Mucosa of descending colon (tissue), 3 donors: ENCODE measurements around the gene CTSC. TPM values are rescaled to one million over a fixed set of nuclear protein-coding genes. Genes with fewer than 3 reads are reported as not detected.
A peak's percentile ranks its signal among the peaks of the same experiment; 100 is the strongest.
"Not testable (repeated sequence)": the region's sequence is repeated elsewhere in the genome, so short reads cannot be mapped to it uniquely, and the experiment has no call there.

Source experiments
- ATAC-seq: fragments of 200-7000 bp; cut with Tn5 transposase; one replicate; pipeline ENCODE4 v1.9.1; 2020; ENCODE audit warnings: mild to moderate bottlenecking, moderate library complexity
- DNase-seq, 3 donors: peaks; one replicate each; pipeline ENCODE4 v3.0.0-alpha.2; 2020
- H3K36me3 ChIP-seq: fragments of 200-600 bp; one replicate; pipeline ENCODE4 v1.8.0; 2021; ENCODE audit warnings: low read depth, mild to moderate bottlenecking
- H3K4me1 ChIP-seq: fragments of 200-600 bp; one replicate; pipeline ENCODE4 v1.8.0; 2021; ENCODE audit warnings: low read depth, mild to moderate bottlenecking
- H3K4me3 ChIP-seq: fragments of 200-600 bp; one replicate; pipeline ENCODE4 v1.8.0; 2021; ENCODE audit warnings: mild to moderate bottlenecking
- H3K9me3 ChIP-seq: fragments of 200-600 bp; one replicate; pipeline ENCODE4 v1.8.0; 2021; ENCODE audit warnings: mild to moderate bottlenecking
- CTCF ChIP-seq: fragments of 200-600 bp; IDR thresholded peaks from one replicate; pipeline ENCODE4 v1.8.0; 2022; ENCODE audit warnings: antibody characterized with exemption, mild to moderate bottlenecking
- intact Hi-C, 2 donors: fragments of 100-400 bp; cut with DNase I in 1 of 2; cut with micrococcal nuclease in 1 of 2; formaldehyde crosslinking; loops; one replicate each; pipeline versions ENCODE4 v1.11.0 to v1.11.1; 2022; cut with DNase I, micrococcal nuclease
- total RNA-seq, 3 donors: library from RNA; stranded (reverse); fragmentation: NEBNext Ultra II Directional in 2 of 3; extraction: Animal tissue kit (Norgen Biotek cat#: 25700) in 2 of 3; gene quantifications; one replicate each; pipeline versions ENCODE4 v1.2.1 to v1.2.4, GENCODE V29; 2021 to 2023
- donor health status: DM: no; HTN: no; CAD: no; lungs with moderate emphysema.
- donor health status: DM: no; HTN: no; CAD: no.
- donor health status: DM: no; HTN: yes; CAD: no.

The CTSC gene
- total RNA-seq, 3 donors from 2014 or later, result 74.7 to 131 (median 82.3) TPM

DNA sequence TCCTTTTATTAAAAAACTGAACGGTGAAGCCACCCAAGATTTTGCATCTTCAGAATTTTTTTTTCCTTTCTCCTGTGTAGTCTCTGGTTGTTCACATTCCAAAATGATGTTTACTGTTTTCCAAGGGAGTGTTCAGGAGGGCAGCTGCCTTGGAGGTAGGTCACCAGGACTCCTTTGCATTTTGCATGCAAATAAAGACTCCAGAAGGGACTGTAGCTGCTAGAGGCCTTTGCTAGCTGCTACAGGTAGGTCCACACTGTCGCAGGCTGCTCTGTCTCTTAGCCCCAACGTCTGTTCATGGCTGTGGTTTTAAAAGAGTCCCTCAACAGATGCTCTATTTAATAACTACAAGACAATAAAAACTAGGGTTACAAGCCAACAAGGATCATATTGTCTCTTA is 11.4 kb downstream of the CTSC start:
- DNase-seq (no peak), ATAC-seq (no peak)
- no peak for TF ChIP-seq CTCF
- no peaks in the 10 kb centered on the region for H3K36me3 ChIP-seq
- no peak overlapping the region for H3K4me3 ChIP-seq
- no peaks in the 10 kb centered on the region for H3K9me3 ChIP-seq
- intact Hi-C loops, result no loop called here
- peaks cover 10% of the 10 kb centered on the region for H3K4me1 ChIP-seq

- H3K9me3 ChIP-seq, result no peaks in the 10 kb centered on the region
- DNase-seq (no peak), ATAC-seq (no peak)
- H3K4me3 ChIP-seq, result no peak overlapping the region
- peaks cover 10% of the 10 kb centered on the region for H3K4me1 ChIP-seq
- H3K36me3 ChIP-seq, result no peaks in the 10 kb centered on the region
- intact Hi-C loops, result no loop called here
- no peak for TF ChIP-seq CTCF
These were observed 12.8 kb downstream of the CTSC start for GRCh38 chr11:88324562-88325345.

DNA sequence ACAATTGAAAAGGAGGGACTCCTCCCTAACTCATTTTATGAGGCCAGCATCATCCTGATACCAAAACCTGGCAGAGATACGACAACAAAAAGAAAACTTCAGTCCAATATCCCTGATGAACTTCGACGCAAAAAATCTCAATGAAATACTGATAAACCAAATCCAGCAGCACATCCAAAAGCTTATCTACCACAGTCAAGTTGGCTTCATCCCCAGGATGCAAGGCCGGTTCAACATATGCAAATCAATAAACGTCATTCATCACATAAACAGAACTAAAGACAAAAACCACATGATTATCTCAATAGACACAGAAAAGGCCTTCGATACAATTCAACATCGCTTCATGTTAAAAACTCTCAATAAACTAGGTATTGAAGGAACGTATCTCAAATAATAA is 14.7 kb downstream of the CTSC start:
- intact Hi-C loops, H3K4me3 ChIP-seq, H3K36me3 ChIP-seq, H3K9me3 ChIP-seq, ATAC-seq, DNase-seq: not testable (repeated sequence)
- H3K4me1 ChIP-seq, result peaks cover 12% of the 10 kb centered on the region

DNA sequence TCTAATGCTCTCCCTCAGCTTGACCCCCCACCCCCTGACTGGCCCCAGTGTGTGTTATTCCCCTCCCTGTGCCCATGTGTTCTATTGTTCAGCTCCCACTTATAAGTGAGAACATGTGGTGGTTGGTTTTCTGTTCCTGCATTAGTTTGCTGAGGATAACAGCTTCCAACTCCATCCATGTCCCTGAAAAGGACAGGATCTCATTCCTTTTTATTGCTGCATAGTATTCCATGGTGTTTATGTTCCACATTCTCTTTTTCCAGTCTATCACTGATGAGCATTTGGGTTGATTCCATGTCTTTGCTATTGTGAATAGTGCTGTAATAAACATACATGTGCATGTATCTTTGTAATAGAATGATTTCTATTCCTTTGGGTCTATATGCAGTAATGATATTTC is 16.1 kb downstream of the CTSC start:
- peaks cover 15% of the 10 kb centered on the region for H3K4me1 ChIP-seq
- H3K4me3 ChIP-seq, ATAC-seq, DNase-seq, H3K9me3 ChIP-seq, H3K36me3 ChIP-seq, intact Hi-C loops: not testable (repeated sequence)

GRCh38 chr11:88320149-88320559 is 17.4 kb downstream of the CTSC start:
- no peak overlapping the region for H3K4me3 ChIP-seq
- H3K4me1 ChIP-seq, result peaks cover 24% of the 10 kb centered on the region
- DNase-seq (no peak), ATAC-seq (peak; percentile 27)
- no peaks in the 10 kb centered on the region for H3K36me3 ChIP-seq
- H3K9me3 ChIP-seq, result no peaks in the 10 kb centered on the region
- no peak for TF ChIP-seq CTCF
- intact Hi-C loops, result no loop called here

GRCh38 chr11:88318017-88318416 is 19.5 kb downstream of the CTSC start:
- Histone ChIP-seq H3K9me3 (no peaks in the 10 kb centered on the region), H3K4me1 (peaks cover 22% of the 10 kb centered on the region), H3K36me3 (no peaks in the 10 kb centered on the region), H3K4me3 (no peak overlapping the region)
- DNase-seq, result no peak
- no peak for TF ChIP-seq CTCF
- peak; percentile 34 for ATAC-seq
- intact Hi-C loops, result no loop called here
